A673 (cell line): ENCODE data around the gene PRXL2A. TPM values are rescaled to one million over a fixed set of nuclear protein-coding genes. Genes with fewer than 3 reads are reported as not detected.

Experiments used
- BruUV-seq: library from RNA; stranded (reverse); fragments of 400-500 nt; replicated peaks from 2 replicates; lab custom pipeline; 2021; lab: Mats Ljungman, UMichigan
- CTCF ChIA-PET: fragments of 300-600 bp; sonication (Branson Sonifier 250); formaldehyde crosslinking; loops from one replicate; lab custom pipeline; 2022; ENCODE audit warnings: antibody characterized with exemption; lab: Charles Lee
- POLR2A ChIA-PET: fragments of 300-600 bp; sonication (Branson Sonifier 250); formaldehyde crosslinking; loops from one replicate; lab custom pipeline; 2022; ENCODE audit warnings: antibody characterized with exemption; ENCODE audit not compliant: low non-redundant PET; lab: Charles Lee
- DNase-seq: peaks from one replicate; pipeline ENCODE4 v3.0.0-alpha.2; 2015; ENCODE audit warnings: low spot score
- H3K27ac ChIP-seq: fragments of 200-600 bp; sonication (generic); 2 replicates; pipeline ENCODE4 v1.5.1; 2016; ENCODE audit warnings: mixed run types, low read depth, mild to moderate bottlenecking, mixed read lengths, antibody characterized with exemption, low read length; ENCODE audit not compliant: poor library complexity, severe bottlenecking
- H3K27me3 ChIP-seq: fragments of 200-600 bp; sonication (generic); replicated peaks from 2 replicates; pipeline ENCODE4 v1.6.1; 2017; ENCODE audit warnings: mixed run types, low read depth, mild to moderate bottlenecking, mixed read lengths, antibody characterized with exemption, low read length; ENCODE audit not compliant: insufficient read depth, poor library complexity
- H3K36me3 ChIP-seq: fragments of 200-600 bp; sonication (generic); 2 replicates; pipeline ENCODE4 v1.6.1; 2016; ENCODE audit warnings: mixed run types, mild to moderate bottlenecking, mixed read lengths, antibody characterized with exemption, low read length; ENCODE audit not compliant: insufficient read depth, poor library complexity, severe bottlenecking
- H3K4me1 ChIP-seq: fragments of 200-600 bp; sonication (generic); 2 replicates; pipeline ENCODE4 v1.6.1; 2017; ENCODE audit warnings: mixed run types, mild to moderate bottlenecking, mixed read lengths, antibody characterized with exemption, low read length; ENCODE audit not compliant: insufficient read depth, poor library complexity, severe bottlenecking
- H3K4me3 ChIP-seq: fragments of 200-600 bp; sonication (generic); 2 replicates; pipeline ENCODE4 v1.5.1; 2016; ENCODE audit warnings: low read depth, mixed run types, mild to moderate bottlenecking, mixed read lengths, low read length; ENCODE audit not compliant: poor library complexity, severe bottlenecking
- H3K9me3 ChIP-seq: fragments of 200-600 bp; sonication (generic); 2 replicates; pipeline ENCODE4 v1.6.1; 2016; ENCODE audit warnings: mixed run types, low read depth, mild to moderate bottlenecking, mixed read lengths, antibody characterized with exemption, low read length; ENCODE audit not compliant: poor library complexity, severe bottlenecking
- CTCF ChIP-seq: fragments of 300-800, 200-600 bp; sonication (generic); conservative IDR thresholded peaks from 2 replicates; pipeline ENCODE4 v1.5.1; 2017; ENCODE audit warnings: low read depth, mild to moderate bottlenecking, antibody characterized with exemption, low read length, moderate library complexity, mixed read lengths
- EZH2 ChIP-seq: fragments of 200-600 bp; sonication (generic); IDR thresholded peaks from 2 replicates; pipeline ENCODE4 v1.6.1; 2017; ENCODE audit warnings: borderline replicate concordance, low read depth, mild to moderate bottlenecking, mixed read lengths, antibody characterized with exemption, low read length; ENCODE audit not compliant: poor library complexity, severe bottlenecking
- intact Hi-C: fragments of 100-400 bp; cut with micrococcal nuclease; formaldehyde crosslinking; loops from one replicate; pipeline ENCODE4 v1.10.0; 2022; ENCODE audit not compliant: unreplicated experiment
- total RNA-seq: library from RNA; stranded (reverse); gene quantifications from 2 replicates; pipeline ENCODE4 v1.2.3, GENCODE V29; 2021

PRXL2A gene
- total RNA-seq, 1 experiment from 2014 or later: 100 TPM

- no peaks in the 10 kb centered on the region for H3K27me3 ChIP-seq
- POLR2A ChIA-PET: no interaction called here
- peak overlapping the region; percentile 10 for H3K27ac ChIP-seq
- no peak overlapping the region for H3K4me3 ChIP-seq
- intact Hi-C loops: no loop called here
- CTCF ChIA-PET: no interaction called here
- peaks cover 50% of the 10 kb centered on the region for H3K4me1 ChIP-seq
- no TSS peak for BruUV-seq
- no peak for DNase-seq
- H3K9me3 ChIP-seq: no peaks in the 10 kb centered on the region
- no peak for TF ChIP-seq EZH2
- no peak for TF ChIP-seq CTCF
- no peaks in the 10 kb centered on the region for H3K36me3 ChIP-seq
Observed at GRCh38 chr10:80458263-80458625, 49.9 kb downstream of the PRXL2A start.

DNA sequence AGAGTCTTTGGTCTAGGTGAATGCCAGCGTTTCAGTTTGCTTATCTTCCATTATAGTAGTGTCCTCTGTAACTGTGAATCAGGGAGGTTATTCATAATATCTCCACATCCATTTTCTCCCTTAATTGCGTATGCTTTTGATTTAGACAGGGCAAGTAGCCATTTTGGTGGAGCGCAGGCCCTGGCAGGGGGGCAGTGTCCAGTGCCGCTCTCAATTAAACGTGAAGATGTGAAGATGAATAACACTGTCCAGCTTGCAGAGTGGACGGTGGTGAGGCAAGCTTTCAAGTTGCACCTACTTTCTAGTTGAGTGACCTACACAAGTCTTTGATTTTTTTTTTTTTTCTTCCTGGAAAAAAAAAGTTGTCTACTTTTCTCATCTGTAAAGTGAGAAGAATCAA is 50.3 kb downstream of the PRXL2A start:
- no peaks in the 10 kb centered on the region for H3K9me3 ChIP-seq
- no peaks in the 10 kb centered on the region for H3K36me3 ChIP-seq
- ChIA-PET CTCF (no interaction called here), POLR2A (no interaction called here)
- TF ChIP-seq CTCF (no peak), EZH2 (no peak)
- no peak for DNase-seq
- no peak overlapping the region for H3K4me3 ChIP-seq
- peaks cover 54% of the 10 kb centered on the region for H3K4me1 ChIP-seq
- no peaks in the 10 kb centered on the region for H3K27me3 ChIP-seq
- BruUV-seq: no TSS peak
- H3K27ac ChIP-seq: no peak overlapping the region
- intact Hi-C loops: no loop called here

DNA sequence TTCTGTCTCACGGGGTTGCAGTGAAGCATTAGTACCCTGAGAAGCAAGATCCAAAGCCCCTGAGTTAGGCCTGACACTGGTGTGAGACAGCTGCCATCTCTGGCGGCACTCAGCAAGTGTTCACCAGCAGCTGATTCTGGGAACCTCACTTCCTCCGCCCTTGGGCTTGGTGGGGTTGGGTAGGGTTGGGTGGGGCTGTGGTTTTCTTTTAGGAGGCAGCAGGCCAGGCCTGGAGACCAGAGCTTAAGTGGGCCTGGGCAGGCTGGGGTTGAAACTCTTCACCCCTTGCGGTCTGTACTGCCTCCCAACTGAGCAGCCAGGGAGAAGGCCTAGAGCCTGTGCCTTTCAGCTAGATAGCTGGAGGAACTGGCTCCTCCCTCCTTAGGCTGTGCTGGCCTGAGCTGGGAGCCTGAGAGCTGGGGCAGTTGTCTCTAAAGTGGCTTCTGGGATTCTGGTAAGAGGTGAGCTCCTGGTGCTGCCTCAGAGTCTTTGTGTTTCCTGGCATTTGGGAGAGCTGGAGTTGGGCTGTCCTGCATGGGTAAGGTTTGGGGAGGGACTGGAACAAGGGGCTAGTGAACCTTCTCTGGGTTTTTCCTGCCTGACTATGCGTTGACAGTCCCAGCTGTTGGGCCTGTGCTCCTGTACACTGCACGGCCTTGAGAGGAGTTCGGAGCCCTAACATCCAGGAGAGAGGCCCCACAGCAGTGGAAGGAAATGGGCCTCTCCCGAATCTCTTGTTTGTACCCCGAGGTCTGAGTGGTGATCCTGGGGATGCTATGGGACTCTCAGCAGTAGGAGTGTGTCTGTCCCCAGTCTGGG is 50.9 kb downstream of the PRXL2A start:
- no TSS peak for BruUV-seq
- intact Hi-C loops: no loop called here
- DNase-seq: peak; percentile 28
- Histone ChIP-seq H3K36me3 (no peaks in the 10 kb centered on the region), H3K4me1 (peaks cover 60% of the 10 kb centered on the region), H3K4me3 (no peak overlapping the region), H3K27ac (peak overlapping the region; percentile 33), H3K9me3 (no peaks in the 10 kb centered on the region), H3K27me3 (no peaks in the 10 kb centered on the region)
- POLR2A ChIA-PET: no interaction called here
- TF ChIP-seq CTCF (no peak), EZH2 (no peak)
- CTCF ChIA-PET: no interaction called here
